HG02642 (cell line): Measurements from ENCODE around the gene AGAP1.
"Not testable (repeated sequence)": the region's sequence is repeated elsewhere in the genome, so short reads cannot be mapped to it uniquely, and the experiment has no call there.

Experiments
- ATAC-seq: cut with Tn5 transposase; IDR thresholded peaks from one replicate; pipeline ENCODE4 v1.9.1; 2021; ENCODE audit warnings: mild to moderate bottlenecking; ENCODE audit not compliant: unreplicated experiment, poor library complexity

AGAP1 gene

DNA sequence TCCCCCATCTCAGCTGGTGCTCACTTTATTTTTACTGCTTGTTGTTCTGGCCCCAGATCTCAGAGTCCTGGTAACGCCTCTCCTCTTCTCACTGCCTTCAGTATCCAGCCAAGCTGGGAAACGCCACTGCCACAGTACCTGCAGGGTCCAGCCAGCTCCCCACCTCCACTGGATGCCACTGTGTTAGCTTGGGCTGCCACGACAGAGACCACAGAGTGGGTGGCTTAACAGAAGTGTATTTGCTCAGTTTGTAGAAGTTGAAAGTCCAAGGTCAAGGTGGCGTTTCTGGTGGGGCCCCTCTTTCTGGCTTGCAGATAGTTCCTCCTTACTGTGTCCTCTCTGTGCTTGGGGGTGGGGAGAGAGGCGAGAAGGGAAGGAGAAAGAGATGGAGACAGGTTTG, 107.1 kb downstream of the AGAP1 start:
- ATAC-seq: no peak

DNA sequence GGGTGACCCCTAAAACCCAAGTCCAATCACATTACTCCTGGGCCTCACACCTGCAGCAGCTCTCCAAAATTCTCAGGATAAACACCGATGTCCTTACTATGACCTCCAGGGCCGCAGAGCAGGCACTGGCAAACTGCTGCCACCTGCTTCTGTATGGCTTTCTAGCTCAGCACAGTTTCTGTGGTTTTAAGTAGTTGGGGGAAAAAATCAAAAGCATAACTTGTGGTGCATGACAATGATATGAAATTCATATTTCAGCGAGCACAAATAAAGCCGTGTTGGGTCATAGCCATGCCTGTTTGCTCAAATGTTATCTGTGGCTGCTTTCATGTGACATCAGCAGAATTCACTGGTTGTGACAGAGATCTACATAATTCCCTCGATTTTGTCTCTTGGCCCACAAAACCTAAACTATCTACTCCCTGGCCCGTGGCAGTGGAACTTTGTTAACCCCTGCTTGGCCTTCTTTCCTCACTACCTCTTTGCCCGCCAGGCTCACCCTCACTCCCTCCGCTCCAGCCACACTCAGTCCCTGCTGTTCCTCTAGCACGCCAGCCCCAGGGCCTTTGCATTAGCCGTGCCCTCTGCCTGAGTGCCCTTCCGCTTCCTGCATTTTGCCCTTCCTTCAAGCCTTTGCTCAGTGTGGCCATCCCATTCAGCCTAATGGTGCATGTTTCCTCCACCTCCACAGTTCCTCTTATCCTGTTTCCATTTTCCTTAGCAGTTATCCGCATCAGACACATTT, 108.3 kb downstream of the AGAP1 start:
- no peak for ATAC-seq

GRCh38 chr2:235602971-235603370, 109.1 kb downstream of the AGAP1 start:
- not testable (repeated sequence) for ATAC-seq

GRCh38 chr2:235603659-235604058, 109.8 kb downstream of the AGAP1 start:
- no peak for ATAC-seq

- no peak for ATAC-seq
Measured at GRCh38 chr2:235605312-235606003, 111.6 kb downstream of the AGAP1 start.

GRCh38 chr2:235606004-235606715, 112.3 kb downstream of the AGAP1 start:
- no peak for ATAC-seq

DNA sequence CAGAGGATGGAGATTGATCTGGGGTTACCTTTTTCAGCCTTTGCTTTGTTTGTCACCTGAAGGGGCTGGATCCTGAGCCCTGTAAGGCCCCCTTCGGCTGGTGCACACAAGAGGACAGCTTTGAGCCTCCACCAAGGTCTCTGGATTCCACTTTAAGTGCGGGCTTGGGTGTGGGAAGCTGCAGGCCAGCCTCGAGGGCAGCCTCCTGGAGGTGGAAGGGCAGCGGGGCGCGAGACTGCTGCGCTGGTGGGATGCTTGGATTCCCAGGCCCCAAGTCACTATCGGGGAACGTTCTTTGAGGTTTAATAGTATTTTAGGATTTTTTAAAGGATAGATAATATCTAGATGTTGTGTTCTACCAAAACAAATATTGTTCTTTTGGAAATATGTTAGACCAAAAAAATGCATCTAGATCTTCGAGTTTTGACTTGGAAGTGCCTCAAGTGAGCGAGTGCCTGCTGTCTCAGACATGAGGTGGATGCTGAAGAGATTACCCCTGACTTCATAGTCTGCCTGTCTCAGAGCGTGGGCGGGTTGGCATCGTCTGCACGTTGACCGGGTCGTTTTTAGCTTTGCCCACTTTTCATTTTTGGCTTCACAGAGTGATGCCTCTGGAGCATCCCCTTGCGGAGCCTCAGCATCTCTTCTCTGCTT, 113.8 kb downstream of the AGAP1 start:
- no peak for ATAC-seq

DNA sequence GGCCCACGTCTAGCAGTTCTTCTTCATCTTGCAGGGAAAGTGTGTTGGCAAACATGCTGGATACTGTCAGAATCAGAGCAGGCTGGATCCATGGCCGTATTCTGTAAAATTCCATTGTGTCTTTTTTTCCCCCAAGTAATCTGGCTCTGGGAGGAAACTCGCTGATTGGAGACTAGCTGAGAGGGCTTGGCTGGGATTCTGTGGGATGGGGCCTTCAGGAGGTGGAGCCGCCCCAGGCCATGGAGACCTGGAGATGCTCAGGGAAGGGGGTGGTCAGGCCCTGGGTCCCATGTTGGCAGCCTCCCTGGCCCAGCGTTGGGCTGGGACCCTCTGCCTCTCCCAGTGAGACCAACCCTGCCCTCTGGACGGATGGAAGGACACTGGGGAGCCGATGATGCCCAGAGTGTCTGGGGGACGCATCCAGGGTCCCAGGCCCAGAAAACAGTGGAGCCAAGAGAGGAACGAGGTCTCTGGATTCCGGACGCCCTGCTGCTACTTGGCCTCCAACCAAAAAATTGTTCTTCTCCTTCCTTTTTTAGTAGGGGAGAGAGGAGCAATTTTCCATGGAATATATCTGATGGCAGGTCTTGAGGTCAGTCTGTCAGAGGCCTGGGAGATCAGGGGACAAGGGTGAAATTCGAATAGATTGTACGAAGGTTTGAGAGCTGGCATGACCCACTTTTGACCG, 114.5 kb downstream of the AGAP1 start:
- ATAC-seq: no peak

GRCh38 chr2:235609321-235609720, 115.5 kb downstream of the AGAP1 start:
- no peak for ATAC-seq

GRCh38 chr2:235609746-235610145, 115.9 kb downstream of the AGAP1 start:
- ATAC-seq: no peak

DNA sequence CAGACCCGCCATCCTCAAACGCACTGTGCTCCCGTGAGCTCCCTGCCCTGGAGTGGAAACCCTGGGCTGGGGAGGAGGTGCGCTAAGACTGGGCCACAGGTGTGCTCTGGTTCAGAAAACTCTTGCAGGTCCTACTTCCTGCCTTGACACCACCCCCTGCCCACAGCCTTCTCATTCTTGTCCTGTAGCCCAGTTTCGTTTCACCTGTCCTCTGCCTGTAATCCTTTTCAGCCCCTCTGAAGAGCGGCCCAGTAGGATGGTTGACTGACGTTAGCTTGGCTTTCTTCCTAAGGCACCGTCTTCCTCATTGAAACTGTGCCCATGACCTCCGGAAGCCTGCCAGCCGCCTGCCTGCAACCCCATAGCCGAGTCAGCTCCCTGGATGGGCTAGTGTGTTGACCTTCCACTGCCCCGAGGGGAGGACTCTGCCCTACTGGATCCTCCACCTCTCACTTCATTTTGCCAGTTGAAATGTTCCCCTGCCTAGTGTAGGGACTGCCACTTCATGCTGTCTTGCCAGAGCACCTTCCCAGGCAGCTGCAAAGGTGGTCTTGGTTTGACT, 116.9 kb downstream of the AGAP1 start:
- no peak for ATAC-seq

DNA sequence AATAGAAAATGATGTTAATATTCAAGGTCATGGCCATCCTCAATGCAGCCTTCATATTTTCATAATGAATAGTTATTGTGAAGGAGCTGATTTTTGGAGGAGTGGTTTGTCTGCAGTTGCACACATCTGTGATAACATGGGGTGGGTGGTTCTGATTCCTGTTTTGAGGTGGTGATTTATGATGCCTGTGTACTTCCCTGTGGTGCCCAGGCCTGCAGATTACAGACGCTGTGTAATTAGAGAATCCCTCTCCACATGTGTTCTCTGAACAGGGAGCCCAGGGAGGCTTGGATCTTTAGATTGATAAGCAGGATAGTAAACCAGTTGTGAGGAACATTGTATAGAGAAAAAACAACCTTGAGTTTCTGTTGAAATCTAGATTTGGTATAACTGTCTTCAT, 117.5 kb downstream of the AGAP1 start:
- no peak for ATAC-seq

GRCh38 chr2:235611756-235612155, 117.9 kb downstream of the AGAP1 start:
- ATAC-seq: no peak

GRCh38 chr2:235612181-235612950, 118.5 kb downstream of the AGAP1 start:
- no peak for ATAC-seq

DNA sequence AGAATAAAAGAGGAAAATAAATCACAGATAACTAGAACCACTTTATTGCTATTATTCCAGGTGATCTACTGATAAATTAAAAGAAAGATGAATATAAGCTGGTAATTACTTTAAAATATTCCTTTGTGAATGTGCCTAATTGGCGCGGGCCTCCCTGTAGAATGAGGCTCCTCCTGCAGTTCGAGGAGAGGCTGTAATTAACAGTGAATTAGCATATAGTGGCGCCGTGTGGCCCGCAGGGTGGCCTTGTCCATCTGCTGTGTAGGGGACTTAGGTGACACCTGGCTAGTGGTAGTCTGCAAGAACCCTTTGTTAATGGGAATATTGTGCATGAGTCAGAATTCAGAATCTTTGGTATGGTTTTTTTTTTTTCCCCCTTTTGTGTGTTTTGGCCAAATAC, 119.8 kb downstream of the AGAP1 start:
- no peak for ATAC-seq

- no peak for ATAC-seq
Measured at GRCh38 chr2:235614176-235614860, 120.5 kb downstream of the AGAP1 start.

DNA sequence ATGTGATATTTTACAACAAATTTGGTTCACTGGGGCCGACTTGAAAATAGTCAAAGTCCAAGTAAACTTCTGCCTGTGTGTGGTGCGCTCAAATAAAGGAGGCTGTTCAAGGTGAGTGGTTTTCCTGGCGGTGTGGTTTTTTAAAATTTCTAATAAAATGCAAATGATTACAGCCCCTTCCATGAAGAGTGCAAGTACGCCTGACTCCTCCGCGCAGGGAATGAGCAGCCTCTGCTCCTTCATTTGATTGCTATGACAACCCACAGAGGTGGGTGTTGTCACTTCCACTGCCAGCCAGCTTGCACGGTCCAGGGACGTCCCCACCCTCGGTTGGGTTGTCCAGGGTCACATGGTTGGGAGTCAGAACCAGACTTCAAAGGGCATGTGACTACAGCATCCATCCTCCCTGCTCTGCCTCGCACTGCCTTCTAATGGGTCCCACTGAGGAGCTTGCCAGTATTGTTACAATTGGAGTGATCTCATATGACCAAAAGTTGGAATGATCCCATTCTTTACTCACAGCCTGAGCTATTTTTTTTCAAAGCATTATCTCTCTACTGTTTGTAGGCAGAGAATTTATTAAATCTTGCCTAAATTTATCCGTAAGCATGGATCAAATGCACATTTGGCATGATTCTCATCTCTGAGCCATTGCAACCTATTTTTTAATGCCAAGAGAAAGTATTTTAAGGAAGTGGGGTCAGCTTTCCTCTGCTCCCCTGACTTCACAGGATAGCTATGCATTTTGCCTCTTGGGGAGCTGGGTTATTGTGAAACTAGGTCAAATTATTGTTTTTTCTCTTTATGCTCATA, 121.3 kb downstream of the AGAP1 start:
- ATAC-seq: no peak

DNA sequence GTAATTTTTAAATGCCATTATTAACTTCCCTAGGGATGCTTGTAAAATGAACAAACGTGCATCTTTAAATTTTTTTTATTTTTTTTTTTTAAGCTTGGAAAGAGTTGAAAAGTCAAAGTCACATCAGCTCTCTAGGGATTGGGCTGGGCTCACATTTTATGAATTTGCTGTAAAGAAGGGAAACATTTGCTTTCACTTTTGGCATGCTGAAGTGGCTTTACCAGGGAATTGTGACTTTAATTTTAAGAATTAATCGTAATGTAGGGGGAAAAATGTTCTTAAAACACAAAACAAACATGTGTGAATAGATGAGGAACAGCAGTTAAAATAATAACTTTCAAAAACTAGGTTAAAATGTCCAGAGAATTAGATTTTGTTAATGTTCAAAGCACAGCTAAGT, 123.0 kb downstream of the AGAP1 start:
- ATAC-seq: no peak
